COLO829 (cell line): Measurements from ENCODE around the gene COL11A1.
A peak's percentile ranks its signal among the peaks of the same experiment; 100 is the strongest.

Source experiments
- DNase-seq: peaks from one replicate; pipeline ENCODE4 v3.0.0; 2012; ENCODE audit warnings: low spot score

The COL11A1 gene

GRCh38 chr1:102897557-102897956, 210.8 kb downstream of the COL11A1 start:
- no peak for DNase-seq

GRCh38 chr1:102896771-102897170, 211.6 kb downstream of the COL11A1 start:
- no peak for DNase-seq

GRCh38 chr1:102896286-102896685, 212.0 kb downstream of the COL11A1 start:
- no peak for DNase-seq

GRCh38 chr1:102891868-102892625, 216.3 kb downstream of the COL11A1 start:
- no peak for DNase-seq

- no peak for DNase-seq
Observed at GRCh38 chr1:102886638-102887037, 221.7 kb downstream of the COL11A1 start.

GRCh38 chr1:102884238-102884637, 224.1 kb downstream of the COL11A1 start:
- no peak for DNase-seq

- peak; percentile 33 for DNase-seq
Observed at GRCh38 chr1:102879439-102879993, 228.8 kb downstream of the COL11A1 start.

GRCh38 chr1:102875756-102876155, 232.6 kb downstream of the COL11A1 start:
- no peak for DNase-seq

- DNase-seq: no peak
Observed at GRCh38 chr1:102872526-102872925, 235.8 kb downstream of the COL11A1 start.

GRCh38 chr1:102872097-102872496, 236.2 kb downstream of the COL11A1 start:
- DNase-seq: no peak

- DNase-seq: no peak
Observed at GRCh38 chr1:102863704-102864103, 244.6 kb downstream of the COL11A1 start.

- DNase-seq: no peak
Observed at GRCh38 chr1:102861247-102861646, 247.1 kb downstream of the COL11A1 start.

- DNase-seq: no peak
Observed at GRCh38 chr1:102858695-102859094, 249.6 kb downstream of the COL11A1 start.

GRCh38 chr1:102857251-102857650, 251.1 kb downstream of the COL11A1 start:
- no peak for DNase-seq

- no peak for DNase-seq
Observed at GRCh38 chr1:102853701-102854187, 254.6 kb downstream of the COL11A1 start.

- DNase-seq: no peak
Observed at GRCh38 chr1:102853136-102853535, 255.2 kb downstream of the COL11A1 start.

- no peak for DNase-seq
Observed at GRCh38 chr1:102852613-102853012, 255.7 kb downstream of the COL11A1 start.

- DNase-seq: no peak
Observed at GRCh38 chr1:102851616-102852015, 256.7 kb downstream of the COL11A1 start.

- DNase-seq: no peak
Observed at GRCh38 chr1:102842606-102843005, 265.7 kb downstream of the COL11A1 start.

GRCh38 chr1:102840741-102841140, 267.6 kb downstream of the COL11A1 start:
- DNase-seq: no peak

- no peak for DNase-seq
Observed at GRCh38 chr1:102838016-102838415, 270.3 kb downstream of the COL11A1 start.

GRCh38 chr1:102837551-102837950, 270.8 kb downstream of the COL11A1 start:
- no peak for DNase-seq

GRCh38 chr1:102836991-102837390, 271.3 kb downstream of the COL11A1 start:
- no peak for DNase-seq
